Endodermal cell (in vitro differentiated cells): Measurements from ENCODE around the gene CABP7. TPM values are rescaled to one million over a fixed set of nuclear protein-coding genes. Genes with fewer than 3 reads are reported as not detected.

Source experiments
- DNase-seq: peaks from one replicate; pipeline ENCODE4 v3.0.0-alpha.2; 2017
- H3K27ac ChIP-seq: 2 replicates; pipeline ENCODE4 v1.5.1; 2013; ENCODE audit warnings: mild to moderate bottlenecking, low read depth, low read length, moderate library complexity
- H3K27me3 ChIP-seq: 2 replicates; pipeline ENCODE4 v1.6.1; 2013; ENCODE audit warnings: mild to moderate bottlenecking, low read length, moderate library complexity; ENCODE audit not compliant: insufficient read depth, control insufficient read depth, poor library complexity, severe bottlenecking
- H3K36me3 ChIP-seq: 2 replicates; pipeline ENCODE4 v1.7.0; 2013; ENCODE audit warnings: mild to moderate bottlenecking, low read length, moderate library complexity; ENCODE audit not compliant: control insufficient read depth, insufficient read depth
- H3K4me1 ChIP-seq: one replicate; pipeline ENCODE4 v1.7.0; 2013; ENCODE audit warnings: low read length; ENCODE audit not compliant: control insufficient read depth, insufficient read depth
- H3K4me3 ChIP-seq: 2 replicates; pipeline ENCODE4 v1.5.1; 2013; ENCODE audit warnings: mild to moderate bottlenecking, low read length, moderate library complexity
- H3K9ac ChIP-seq: 2 replicates; pipeline ENCODE4 v1.6.1; 2013; ENCODE audit warnings: mild to moderate bottlenecking, low read length, moderate library complexity; ENCODE audit not compliant: poor library complexity, severe bottlenecking; ENCODE audit errors: extremely low read depth
- H3K9me3 ChIP-seq: 2 replicates; pipeline ENCODE4 v1.6.1; 2013; ENCODE audit warnings: mild to moderate bottlenecking, low read length, moderate library complexity; ENCODE audit not compliant: control insufficient read depth
- H3K27ac Mint-ChIP-seq: 2 replicates; pipeline ENCODE4 v1.8.0; 2020; ENCODE audit warnings: mixed read lengths
- H3K27me3 Mint-ChIP-seq: 2 replicates; pipeline ENCODE4 v1.8.0; 2021; ENCODE audit warnings: mild to moderate bottlenecking, mixed read lengths; ENCODE audit not compliant: insufficient read depth
- H3K36me3 Mint-ChIP-seq: 2 replicates; pipeline ENCODE4 v1.8.0; 2020; ENCODE audit warnings: low read depth, mixed read lengths
- H3K4me1 Mint-ChIP-seq: 2 replicates; pipeline ENCODE4 v1.8.0; 2020; ENCODE audit warnings: mixed read lengths
- H3K4me3 Mint-ChIP-seq: 2 replicates; pipeline ENCODE4 v1.8.0; 2020; ENCODE audit warnings: mild to moderate bottlenecking, moderate library complexity, mixed read lengths
- H3K9me3 Mint-ChIP-seq: 2 replicates; pipeline ENCODE4 v1.8.0; 2020; ENCODE audit warnings: mild to moderate bottlenecking, mixed read lengths
- WGBS, 2 experiments: methylation state at CpG; one replicate each; pipeline versions ENCODE4 v1.1.5 to v1.1.7; 2013; ENCODE audit warnings: missing lambda C conversion rate in 2 of 2, mixed read lengths in 1 of 2; ENCODE audit not compliant: insufficient coverage in 1 of 2, insufficient read length in 1 of 2; 5-methylcytosine and 5-hydroxymethylcytosine counted together
- total RNA-seq, 2 donors: library from RNA; stranded (reverse); fragmentation: NEBNext Ultra II Directional in 1 of 2; extraction: Animal tissue kit (Norgen Biotek cat#: 25700) in 1 of 2; gene quantifications; 2 replicates in 1 of 2; 3 replicates in 1 of 2; pipeline ENCODE4 v1.2.1, GENCODE V29; 2021
- TF ChIP-seq, protein P1 (sequence below): fragments of 200-600 bp; sonication (generic); conservative IDR thresholded peaks from 2 replicates; pipeline ENCODE4 v1.5.0; 2021; ENCODE audit warnings: antibody characterized with exemption, mild to moderate bottlenecking

CABP7 gene
- total RNA-seq, 2 donors from 2014 or later = 0.26 TPM; not detected in 1

DNA sequence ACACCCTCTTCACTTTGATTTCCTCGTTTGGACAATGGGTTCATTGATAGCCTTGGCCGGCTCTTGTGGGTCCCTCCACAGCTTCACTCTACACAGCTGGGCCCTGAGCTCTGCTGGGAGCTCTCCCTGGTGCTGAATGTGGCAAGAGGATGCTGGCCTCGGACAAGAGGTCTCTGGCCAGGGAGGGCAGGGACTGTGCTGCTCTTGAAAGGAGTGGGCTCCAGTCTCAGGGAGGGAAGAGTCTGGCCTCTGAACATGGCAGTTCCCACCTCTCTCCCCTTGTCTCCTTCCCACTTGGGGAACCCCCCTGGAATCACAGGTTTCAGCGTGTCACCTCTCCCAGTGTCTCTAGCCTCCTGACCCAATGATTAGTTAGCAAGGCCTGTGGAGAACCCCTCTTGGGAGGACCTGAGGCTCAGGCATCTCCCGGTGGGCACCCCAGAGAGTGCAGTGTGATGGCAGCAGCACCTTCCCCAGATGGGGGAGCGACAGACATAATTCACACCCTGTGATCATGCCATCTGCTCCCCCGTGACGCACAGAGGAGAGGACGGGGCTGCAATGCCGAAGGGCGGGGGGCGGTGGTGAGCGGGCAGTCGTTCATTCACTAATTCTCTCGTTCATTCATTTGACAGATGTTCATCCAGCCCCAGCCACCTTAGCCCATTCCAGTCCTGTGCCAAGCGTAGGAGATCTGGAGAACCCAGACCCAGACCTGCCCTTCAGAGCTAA lies 2.8 kb upstream of the CABP7 start:
- Mint-ChIP-seq H3K9me3 (no peaks in the 10 kb centered on the region), H3K4me3 (no peak overlapping the region), H3K36me3 (no peaks in the 10 kb centered on the region), H3K4me1 (no peaks in the 10 kb centered on the region), H3K27me3 (peaks cover 53% of the 10 kb centered on the region), H3K27ac (no peak overlapping the region)
- no peak overlapping the region for H3K27ac ChIP-seq
- no peak overlapping the region for H3K4me3 ChIP-seq
- H3K9me3 ChIP-seq = no peaks in the 10 kb centered on the region
- no peaks in the 10 kb centered on the region for H3K4me1 ChIP-seq
- peak; percentile 97 for DNase-seq
- WGBS, 2 experiments = 69 to 80% methylated on average over 13 to 16 of the region's 16 CpGs
- H3K36me3 ChIP-seq = no peaks in the 10 kb centered on the region
- no peak overlapping the region for H3K9ac ChIP-seq
- H3K27me3 ChIP-seq = peaks cover 48% of the 10 kb centered on the region
- TF ChIP-seq, protein P1, sequence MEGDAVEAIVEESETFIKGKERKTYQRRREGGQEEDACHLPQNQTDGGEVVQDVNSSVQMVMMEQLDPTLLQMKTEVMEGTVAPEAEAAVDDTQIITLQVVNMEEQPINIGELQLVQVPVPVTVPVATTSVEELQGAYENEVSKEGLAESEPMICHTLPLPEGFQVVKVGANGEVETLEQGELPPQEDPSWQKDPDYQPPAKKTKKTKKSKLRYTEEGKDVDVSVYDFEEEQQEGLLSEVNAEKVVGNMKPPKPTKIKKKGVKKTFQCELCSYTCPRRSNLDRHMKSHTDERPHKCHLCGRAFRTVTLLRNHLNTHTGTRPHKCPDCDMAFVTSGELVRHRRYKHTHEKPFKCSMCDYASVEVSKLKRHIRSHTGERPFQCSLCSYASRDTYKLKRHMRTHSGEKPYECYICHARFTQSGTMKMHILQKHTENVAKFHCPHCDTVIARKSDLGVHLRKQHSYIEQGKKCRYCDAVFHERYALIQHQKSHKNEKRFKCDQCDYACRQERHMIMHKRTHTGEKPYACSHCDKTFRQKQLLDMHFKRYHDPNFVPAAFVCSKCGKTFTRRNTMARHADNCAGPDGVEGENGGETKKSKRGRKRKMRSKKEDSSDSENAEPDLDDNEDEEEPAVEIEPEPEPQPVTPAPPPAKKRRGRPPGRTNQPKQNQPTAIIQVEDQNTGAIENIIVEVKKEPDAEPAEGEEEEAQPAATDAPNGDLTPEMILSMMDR = no peak

DNA sequence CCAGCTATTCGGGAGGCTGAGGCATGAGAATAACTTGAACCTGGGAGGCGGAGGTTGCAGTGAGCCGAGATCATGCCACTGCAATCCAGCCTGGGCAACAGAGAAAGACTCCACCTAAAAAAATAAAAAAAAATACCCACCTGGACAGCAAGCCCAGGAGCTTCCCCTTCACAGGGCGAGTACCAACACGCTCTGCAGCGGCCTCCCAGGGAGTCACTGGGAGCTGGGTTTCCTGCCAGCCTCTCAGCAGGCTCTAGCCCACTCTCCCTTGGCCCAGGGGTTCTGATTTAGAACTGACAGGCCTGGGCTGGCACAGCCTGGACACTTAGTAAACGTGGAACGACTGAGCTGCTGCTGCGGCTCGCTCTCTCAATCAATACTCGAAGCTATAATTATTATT lies 2.0 kb upstream of the CABP7 start:
- DNase-seq = no peak
- WGBS, 2 experiments = 83 to 88% methylated on average over 4 to 10 of the region's 11 CpGs
- no peaks in the 10 kb centered on the region for H3K9me3 Mint-ChIP-seq
- Histone ChIP-seq H3K4me1 (no peaks in the 10 kb centered on the region), H3K27ac (no peak overlapping the region), H3K9ac (no peak overlapping the region), H3K9me3 (no peaks in the 10 kb centered on the region), H3K4me3 (no peak overlapping the region), H3K27me3 (peaks cover 56% of the 10 kb centered on the region), H3K36me3 (no peaks in the 10 kb centered on the region)
- H3K4me1 Mint-ChIP-seq = no peaks in the 10 kb centered on the region
- H3K27ac Mint-ChIP-seq = no peak overlapping the region
- TF ChIP-seq, protein P1 = no peak
- H3K4me3 Mint-ChIP-seq = no peak overlapping the region
- H3K36me3 Mint-ChIP-seq = no peaks in the 10 kb centered on the region
- H3K27me3 Mint-ChIP-seq = peaks cover 61% of the 10 kb centered on the region

DNA sequence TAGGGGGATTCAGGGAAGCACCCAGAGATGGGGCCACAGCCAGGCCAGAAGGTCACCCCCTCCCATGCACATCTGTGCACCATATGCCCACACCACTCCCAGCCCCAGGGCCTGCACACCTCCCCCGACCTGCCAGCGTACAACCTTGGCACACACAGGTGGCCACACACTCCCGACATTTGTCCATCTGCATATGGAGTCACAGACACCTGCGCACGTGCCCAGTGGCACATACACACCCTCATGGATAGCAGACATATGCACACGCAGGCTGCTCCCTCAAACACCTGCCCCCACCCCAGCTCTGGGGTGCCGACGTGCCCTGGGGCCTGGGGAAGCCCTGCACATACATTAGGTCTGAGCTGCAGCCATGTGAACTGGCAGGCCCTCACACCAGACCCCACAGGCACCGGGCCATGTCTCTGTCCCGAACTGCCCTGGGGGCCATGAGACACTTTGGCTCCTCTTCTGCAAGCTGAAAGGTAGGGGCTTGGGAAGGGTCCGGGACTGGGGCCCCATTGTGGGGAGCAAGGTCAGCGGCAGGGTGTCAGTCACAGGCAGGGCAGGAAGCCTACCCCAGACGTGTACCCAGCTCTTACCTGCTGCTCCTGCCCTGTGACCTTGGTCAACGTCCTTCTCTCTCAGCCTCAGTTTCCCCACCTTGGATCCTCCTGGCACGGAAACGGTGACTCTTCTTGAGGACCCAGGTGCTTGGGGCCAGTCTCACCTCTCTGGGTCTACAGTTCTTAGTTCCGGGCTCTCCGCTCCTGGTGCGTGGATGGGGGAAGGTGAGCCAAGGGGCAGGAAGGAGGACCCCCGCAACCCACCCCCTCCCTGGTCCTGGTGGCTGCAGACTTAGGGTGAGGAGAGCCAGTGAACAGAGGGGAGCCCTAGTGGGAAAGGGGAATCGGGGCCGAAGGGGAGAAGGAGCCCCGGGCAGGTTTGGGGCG lies 579 bp upstream of the CABP7 start:
- no peak overlapping the region for H3K4me3 ChIP-seq
- no peaks in the 10 kb centered on the region for H3K9me3 Mint-ChIP-seq
- no peaks in the 10 kb centered on the region for H3K4me1 Mint-ChIP-seq
- no peaks in the 10 kb centered on the region for H3K9me3 ChIP-seq
- peaks cover 71% of the 10 kb centered on the region for H3K27me3 ChIP-seq
- 71 to 83% methylated on average over 11 to 21 of the region's 24 CpGs for WGBS, 2 experiments
- no peaks in the 10 kb centered on the region for H3K36me3 Mint-ChIP-seq
- H3K9ac ChIP-seq = no peak overlapping the region
- H3K4me1 ChIP-seq = no peaks in the 10 kb centered on the region
- H3K27me3 Mint-ChIP-seq = peaks cover 72% of the 10 kb centered on the region
- H3K4me3 Mint-ChIP-seq = peak overlapping the region; percentile 33
- H3K27ac ChIP-seq = no peak overlapping the region
- no peak overlapping the region for H3K27ac Mint-ChIP-seq
- no peaks in the 10 kb centered on the region for H3K36me3 ChIP-seq
- TF ChIP-seq, protein P1 = no peak
- DNase-seq = no peak
